ENCODE measurements around the gene PTPN1.

Gene PTPN1

DNA sequence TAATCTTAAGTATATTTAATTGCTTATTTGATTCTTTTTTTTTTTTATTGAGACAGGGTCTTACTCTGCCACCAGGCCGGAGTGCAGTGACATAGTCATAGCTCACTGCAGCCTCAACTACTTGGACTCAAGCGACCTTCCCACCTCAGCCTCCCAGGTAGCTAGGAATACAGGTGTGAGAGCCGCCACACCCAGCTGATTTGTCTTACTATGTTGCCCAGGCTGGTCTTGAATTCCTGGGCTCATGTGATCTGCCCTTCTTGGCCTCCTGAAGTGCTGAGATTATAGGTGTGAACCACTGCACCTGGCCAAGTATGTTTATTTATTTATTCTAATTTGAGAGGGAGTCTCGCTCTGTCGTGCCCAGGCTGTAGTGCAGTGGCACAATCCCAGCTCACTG lies 38.2 kb downstream of the PTPN1 start:
- no peak for DNase-seq (ENCODE audit: low read depth)
- H3K4me3 ChIP-seq (replicated peaks; ENCODE audit: low read depth, low read length) = no peak overlapping the region
- TF ChIP-seq, protein P1, sequence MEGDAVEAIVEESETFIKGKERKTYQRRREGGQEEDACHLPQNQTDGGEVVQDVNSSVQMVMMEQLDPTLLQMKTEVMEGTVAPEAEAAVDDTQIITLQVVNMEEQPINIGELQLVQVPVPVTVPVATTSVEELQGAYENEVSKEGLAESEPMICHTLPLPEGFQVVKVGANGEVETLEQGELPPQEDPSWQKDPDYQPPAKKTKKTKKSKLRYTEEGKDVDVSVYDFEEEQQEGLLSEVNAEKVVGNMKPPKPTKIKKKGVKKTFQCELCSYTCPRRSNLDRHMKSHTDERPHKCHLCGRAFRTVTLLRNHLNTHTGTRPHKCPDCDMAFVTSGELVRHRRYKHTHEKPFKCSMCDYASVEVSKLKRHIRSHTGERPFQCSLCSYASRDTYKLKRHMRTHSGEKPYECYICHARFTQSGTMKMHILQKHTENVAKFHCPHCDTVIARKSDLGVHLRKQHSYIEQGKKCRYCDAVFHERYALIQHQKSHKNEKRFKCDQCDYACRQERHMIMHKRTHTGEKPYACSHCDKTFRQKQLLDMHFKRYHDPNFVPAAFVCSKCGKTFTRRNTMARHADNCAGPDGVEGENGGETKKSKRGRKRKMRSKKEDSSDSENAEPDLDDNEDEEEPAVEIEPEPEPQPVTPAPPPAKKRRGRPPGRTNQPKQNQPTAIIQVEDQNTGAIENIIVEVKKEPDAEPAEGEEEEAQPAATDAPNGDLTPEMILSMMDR (IDR thresholded peaks at IDR 0.05; ENCODE audit: low read length, missing control alignments) = no peak

DNA sequence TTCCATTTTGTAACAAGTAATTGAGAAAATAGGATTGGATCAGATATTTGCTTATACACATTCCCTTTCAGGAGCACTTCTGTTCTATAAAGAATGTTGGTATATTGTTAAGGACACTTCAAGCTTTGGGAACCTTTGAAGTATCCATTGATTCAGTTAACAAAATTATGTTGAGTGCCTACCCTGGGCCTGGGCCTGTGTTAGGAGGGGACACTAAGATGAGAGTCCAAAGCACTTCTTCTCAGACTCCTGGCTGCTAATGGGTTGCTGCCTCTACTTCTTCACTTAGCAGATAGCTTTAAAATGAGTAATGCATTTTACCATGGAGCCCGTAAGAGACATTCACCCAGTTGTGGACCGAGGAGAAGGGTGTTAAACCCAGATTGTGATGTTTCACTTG lies 40.3 kb downstream of the PTPN1 start:
- no peak overlapping the region for H3K4me3 ChIP-seq (replicated peaks; ENCODE audit: low read depth, low read length)
- DNase-seq (ENCODE audit: low read depth) = no peak
- TF ChIP-seq, protein P1 (IDR thresholded peaks at IDR 0.05; ENCODE audit: low read length, missing control alignments) = no peak

DNA sequence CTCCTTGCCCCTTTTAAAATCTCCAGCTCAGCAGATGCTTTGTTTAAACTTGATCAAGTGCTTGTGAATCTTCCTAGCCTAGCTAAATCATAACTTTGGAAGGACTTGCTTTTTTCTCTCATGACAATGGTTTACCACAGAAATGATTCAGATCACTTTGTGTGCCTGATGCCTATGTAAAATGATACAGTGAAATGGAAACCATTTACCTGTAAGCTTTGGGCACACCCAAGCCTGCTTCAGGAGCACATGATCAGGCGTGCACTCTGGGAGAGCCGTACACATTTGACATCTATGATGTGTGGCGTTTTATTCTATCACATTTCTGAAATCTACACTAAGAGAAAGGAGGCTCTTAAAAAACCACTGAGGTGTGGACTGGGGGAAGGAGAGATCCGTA lies 41.1 kb downstream of the PTPN1 start:
- no peak for DNase-seq (ENCODE audit: low read depth)

DNA sequence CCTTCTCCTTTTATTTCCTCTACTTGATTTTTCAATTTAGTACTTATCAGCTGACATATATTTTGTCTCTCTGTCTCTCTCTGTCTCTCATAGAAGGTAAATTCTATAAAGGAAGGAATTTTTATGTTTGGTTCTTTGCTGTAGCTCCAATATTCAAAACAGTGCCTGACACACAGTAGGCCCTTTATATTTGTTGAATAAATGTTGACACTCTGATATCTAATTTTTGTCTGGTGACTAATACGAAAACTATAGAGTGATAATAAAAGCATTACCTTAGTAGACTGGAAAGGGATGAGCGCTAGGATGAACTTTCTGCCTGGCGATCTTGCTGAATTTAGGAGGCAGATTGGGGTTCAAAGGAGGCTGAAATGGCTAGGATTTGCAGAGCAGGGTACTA lies 42.8 kb downstream of the PTPN1 start:
- H3K4me3 ChIP-seq (replicated peaks; ENCODE audit: low read depth, low read length) = no peak overlapping the region
- TF ChIP-seq, protein P1 (IDR thresholded peaks at IDR 0.05; ENCODE audit: low read length, missing control alignments) = no peak
- DNase-seq (ENCODE audit: low read depth) = no peak

More for the DNA sequence above, 41.1 kb downstream of the PTPN1 start:
- no peak overlapping the region for H3K4me3 ChIP-seq (replicated peaks; ENCODE audit: low read depth, low read length)
- TF ChIP-seq, protein P1 (IDR thresholded peaks at IDR 0.05; ENCODE audit: low read length, missing control alignments) = no peak

DNA sequence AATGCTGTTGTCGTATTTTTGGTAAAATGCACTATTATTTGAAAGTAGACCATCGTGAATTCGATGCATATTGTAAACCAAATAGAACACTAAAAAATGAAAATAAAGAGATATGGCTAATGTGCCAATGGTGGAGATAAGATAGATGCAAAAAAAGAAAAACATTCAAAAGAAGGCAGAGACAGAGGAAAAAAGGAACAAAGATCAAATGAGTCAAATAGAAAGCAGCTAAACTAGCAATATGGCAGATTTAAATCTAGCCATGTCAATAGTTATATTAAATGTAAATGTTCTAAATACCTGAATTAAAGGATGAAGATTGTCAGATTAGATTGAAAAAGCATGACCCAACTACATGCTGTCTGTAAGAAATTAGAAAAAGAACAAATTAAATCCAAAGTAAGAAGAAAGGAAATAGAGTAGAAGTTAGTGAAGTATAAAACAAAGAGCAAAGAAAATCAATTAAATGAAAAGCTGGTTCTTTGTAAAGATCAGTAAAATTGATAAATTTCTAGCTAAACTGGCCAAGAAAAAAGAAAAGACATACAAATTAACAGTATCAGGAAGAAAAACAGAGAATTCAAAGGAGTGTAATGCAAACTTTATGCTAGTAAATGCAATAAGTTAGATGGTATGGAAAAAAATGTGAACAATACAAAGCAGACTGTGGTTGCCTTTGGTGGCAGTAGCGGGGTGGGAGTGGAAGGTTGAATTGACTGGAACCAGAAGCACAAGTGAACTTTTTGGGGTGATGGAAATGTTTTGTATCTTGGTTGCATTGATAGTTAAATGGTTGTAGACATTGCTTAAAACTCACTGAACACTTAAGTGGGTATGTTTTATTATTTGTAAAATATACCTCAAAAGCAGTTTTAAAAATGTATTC lies 44.8 kb downstream of the PTPN1 start:
- no peak overlapping the region for H3K4me3 ChIP-seq (replicated peaks; ENCODE audit: low read depth, low read length)
- TF ChIP-seq, protein P1 (IDR thresholded peaks at IDR 0.05; ENCODE audit: low read length, missing control alignments) = no peak
- no peak for DNase-seq (ENCODE audit: low read depth)

DNA sequence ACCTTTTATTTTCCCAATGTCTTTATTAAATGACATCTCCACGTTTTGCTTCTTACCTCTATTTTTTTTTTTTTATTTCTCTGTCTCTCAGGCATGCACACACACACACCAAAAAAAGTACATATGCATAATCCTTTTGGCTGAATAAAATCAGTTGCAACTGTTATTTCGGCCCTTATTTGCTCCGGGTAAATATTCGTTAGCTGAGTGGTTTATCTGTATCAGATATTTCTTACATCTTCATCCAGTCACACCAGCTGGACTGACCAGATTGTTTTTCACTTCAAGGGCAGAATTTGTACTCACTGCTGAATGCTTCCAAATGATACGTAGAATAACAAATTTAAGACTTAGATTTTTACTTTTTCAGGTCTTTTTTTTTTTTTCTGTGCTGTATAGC lies 45.5 kb downstream of the PTPN1 start:
- TF ChIP-seq, protein P1 (IDR thresholded peaks at IDR 0.05; ENCODE audit: low read length, missing control alignments) = no peak
- H3K4me3 ChIP-seq (replicated peaks; ENCODE audit: low read depth, low read length) = no peak overlapping the region
- DNase-seq (ENCODE audit: low read depth) = no peak

All from fibroblast of pulmonary artery (primary cell).